Epithelial cell of prostate (primary cell): ENCODE results near the gene CYP3A7.
A peak's percentile ranks its signal among the peaks of the same experiment; 100 is the strongest.
"Not testable (repeated sequence)": the region's sequence is repeated elsewhere in the genome, so short reads cannot be mapped to it uniquely, and the experiment has no call there.

ENCODE experiments used
- DNase-seq: peaks from one replicate; pipeline ENCODE4 v3.0.0-alpha.2; 2011; ENCODE audit warnings: low read depth, low spot score
- H3K27ac ChIP-seq: fragments of 450-650 bp; 2 replicates; pipeline ENCODE4 v1.5.1; 2017; ENCODE audit warnings: mild to moderate bottlenecking

The CYP3A7 gene

DNA sequence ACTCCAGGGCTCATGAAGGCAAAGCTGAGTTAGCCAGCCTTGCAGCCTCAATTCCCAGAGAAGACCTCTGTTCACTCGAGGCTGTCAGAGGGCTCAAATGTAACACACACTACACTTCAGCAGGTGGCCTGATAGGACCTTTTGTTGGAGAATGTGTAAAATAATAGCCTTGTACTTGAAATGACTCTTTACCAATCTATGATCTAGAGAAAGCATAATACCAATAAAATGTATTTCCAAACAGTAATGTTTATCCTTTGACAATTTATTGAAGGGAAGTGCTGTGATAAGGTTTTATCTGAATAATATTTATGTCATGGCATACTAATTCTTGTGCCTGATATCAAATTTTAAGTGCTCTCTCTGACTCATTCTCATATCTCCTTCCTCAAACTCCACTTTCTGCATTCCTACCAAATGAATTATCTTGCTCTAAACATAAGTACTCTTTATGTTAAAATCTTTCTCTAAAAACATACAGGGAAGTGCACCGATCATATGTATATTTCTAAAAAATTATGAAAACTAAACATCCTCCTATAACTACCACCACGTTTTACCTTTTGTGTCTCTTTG is 20.9 kb downstream of the CYP3A7 start:
- DNase-seq = no peak
- H3K27ac ChIP-seq = no peak overlapping the region

DNA sequence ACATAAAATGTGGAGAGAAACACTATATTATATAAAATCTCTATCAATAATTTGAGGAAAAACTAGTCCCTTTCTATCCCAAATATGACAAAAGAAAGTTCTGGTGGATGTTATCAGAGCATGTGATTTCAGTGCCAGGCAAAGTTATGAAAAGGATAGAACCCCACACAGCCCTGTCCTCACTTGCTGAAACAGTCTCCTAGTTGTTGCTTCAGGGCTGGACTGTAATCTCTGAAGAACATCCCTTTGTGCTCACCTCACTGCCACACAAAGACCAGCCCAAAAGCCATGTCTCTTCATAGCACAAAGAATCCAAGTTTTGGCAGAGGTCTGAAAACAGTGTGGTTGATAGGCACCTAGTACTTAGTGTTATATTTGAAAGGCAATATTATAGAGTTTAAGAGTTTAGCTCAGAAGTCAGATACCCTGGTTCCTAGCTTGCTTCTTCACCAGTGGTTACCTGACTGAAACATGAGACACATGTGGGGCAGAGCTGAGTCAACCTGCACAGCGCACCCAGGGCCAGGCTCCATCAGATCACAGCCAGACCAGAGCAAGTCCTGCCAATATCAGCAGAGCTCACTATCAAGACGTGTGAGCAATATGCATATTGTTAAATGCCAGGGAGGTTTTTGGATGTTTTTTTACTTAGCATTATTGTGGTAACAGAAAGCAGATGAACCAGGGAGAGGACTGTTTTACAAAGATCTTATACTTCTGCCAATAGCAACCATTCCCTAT is 25.0 kb downstream of the CYP3A7 start:
- no peak overlapping the region for H3K27ac ChIP-seq
- no peak for DNase-seq

DNA sequence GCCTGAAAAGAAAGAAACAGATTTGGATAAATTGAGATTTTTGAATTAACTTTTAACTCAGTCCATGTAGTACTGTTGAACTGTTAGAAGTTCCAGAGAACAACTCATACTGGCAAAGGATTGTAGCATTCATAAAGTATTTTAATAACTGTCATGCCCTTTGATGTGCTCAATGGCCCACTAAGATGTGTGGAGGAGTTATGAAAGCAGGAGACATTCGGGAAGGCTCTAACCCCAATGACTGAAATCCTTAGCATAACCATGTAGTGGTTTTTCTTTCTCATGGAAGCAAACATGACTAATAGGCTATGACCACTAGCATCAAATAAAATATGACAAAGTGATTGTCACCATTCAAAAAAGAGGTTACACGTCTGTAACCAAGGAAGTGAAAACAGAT is 25.7 kb downstream of the CYP3A7 start:
- no peak for DNase-seq
- H3K27ac ChIP-seq = no peak overlapping the region

DNA sequence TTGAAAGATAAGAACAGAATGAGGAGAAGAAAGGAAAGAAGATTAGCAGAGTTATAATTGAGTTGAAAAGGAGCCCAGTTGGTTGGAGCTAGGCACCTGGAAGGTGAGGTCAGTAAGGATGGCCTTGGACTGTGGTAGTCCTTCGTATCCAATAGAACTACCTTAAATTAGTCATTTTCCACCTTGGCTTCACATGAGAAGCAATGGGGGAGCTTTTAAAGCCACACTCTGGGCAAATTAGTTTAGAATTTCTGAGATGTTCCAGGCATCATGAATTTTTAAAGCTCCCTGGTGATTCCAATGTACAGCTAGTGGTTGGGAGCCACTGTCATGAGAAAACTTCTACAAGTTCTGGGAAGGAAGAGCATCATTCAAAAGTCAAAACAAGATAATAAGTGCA is 27.9 kb downstream of the CYP3A7 start:
- no peak for DNase-seq

DNA sequence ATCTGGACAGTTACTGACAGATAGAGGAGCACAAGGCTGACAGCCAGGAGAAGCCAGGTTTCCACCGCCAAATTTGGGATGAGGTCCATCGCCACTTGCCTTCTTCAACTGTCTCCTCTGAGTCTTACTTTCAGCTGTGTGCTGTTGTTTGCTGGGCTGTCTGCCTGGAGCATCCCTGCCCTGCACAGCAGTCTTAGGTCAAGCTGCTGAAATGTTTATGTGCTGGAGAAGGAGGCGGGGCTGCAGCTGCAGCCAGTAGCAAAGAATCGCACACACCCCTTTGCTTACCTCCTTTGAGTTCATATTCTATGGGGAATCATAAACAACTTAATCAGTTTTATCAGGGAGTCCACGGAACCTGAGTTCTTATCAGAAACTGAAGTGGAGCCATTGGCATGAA is 35.0 kb downstream of the CYP3A7 start:
- DNase-seq = no peak
- no peak overlapping the region for H3K27ac ChIP-seq

More for the DNA sequence above, 27.9 kb downstream of the CYP3A7 start:
- H3K27ac ChIP-seq = no peak overlapping the region

DNA sequence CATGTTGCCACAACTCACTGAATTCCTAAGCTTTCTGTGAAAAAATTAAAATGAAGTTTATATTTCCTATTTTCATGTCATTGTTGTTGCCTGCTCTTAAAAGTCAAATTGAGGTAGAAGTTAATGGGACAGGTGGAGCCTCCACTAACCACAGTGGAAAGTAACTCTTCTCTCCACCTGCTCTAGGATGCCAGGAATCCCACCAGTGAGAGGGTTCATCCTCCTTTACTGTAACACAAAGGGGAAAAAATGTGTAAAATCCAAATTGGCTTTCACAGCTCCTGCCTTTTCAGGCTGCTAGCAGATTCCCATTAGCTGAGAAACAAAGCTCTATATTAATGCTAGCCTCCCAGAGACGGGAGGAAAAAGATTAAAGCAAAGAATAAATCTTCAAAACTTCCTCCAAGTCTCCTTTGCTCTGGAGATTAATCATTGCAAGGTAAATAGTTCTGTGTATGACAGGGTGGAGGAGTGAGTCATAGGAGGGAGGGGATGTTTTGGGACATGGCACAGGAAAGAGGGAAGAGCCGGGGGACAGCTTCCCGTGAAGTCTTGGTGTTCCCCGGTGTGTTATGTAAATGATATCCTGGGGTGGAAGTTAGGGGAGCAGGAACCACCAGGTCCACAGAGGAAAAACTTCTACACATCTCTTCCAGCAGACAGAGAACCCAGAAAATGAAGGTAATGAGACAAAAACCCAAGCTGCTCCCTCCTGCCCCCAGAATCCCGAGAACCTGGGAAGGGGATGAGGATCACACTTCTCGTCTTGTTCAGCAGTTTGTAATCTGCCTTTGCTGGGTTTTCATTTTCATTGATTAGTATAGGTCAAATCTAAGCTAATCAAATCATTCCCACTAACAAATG is 35.9 kb downstream of the CYP3A7 start:
- not testable (repeated sequence) for DNase-seq
- peak overlapping the region; percentile 3 for H3K27ac ChIP-seq

DNA sequence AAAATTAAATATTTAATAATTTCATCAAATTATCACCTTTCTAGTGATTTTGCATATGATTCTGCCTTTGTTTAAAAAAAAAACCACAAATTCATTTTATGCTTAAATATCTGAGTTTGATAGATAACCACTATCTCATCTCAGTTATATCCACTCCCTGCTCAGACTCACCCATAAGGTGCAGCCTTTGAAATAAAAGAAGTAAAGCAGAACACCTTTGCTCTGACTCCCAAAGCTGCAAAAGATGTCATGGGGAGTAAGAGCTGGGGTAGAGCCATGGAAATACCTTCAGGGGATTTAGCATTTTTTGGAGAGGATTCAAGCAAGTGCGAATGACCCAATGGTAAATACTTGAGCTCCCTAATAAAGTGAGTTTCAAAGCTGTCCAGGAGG is 40.1 kb downstream of the CYP3A7 start:
- H3K27ac ChIP-seq = no peak overlapping the region
- no peak for DNase-seq

DNA sequence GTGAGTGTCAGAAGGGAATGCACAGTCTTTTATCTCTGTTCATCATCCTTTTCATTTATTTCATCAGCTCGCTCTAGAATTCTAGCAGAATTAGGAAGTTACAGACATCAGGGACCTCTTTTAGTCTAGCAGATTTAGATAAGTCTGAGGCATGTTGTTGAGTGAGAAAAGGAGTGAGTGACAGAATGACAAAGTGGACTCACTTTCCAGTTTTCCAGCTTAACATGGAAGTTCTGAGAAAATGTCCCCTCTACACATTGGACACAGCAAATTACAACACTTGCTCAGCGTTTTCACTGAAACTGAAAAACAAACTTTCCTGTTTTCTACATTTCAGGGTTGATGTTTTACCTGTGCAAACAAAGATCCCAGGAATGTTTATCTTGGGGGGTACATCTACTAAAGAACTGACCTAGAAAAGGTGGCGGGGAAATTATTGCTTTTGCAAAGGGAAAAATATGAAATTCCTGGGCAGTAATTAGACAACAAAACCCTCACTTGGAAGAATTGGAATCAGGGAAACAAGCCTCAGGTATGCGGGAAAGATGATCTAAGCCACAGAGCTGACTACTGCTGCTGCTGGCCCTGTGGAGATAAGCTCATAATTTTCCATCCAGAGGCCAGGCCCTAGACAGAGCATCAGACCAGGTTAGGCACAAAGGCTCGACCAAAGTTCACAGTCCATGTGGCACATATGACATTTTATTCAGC is 40.6 kb downstream of the CYP3A7 start:
- no peak overlapping the region for H3K27ac ChIP-seq
- DNase-seq = no peak

DNA sequence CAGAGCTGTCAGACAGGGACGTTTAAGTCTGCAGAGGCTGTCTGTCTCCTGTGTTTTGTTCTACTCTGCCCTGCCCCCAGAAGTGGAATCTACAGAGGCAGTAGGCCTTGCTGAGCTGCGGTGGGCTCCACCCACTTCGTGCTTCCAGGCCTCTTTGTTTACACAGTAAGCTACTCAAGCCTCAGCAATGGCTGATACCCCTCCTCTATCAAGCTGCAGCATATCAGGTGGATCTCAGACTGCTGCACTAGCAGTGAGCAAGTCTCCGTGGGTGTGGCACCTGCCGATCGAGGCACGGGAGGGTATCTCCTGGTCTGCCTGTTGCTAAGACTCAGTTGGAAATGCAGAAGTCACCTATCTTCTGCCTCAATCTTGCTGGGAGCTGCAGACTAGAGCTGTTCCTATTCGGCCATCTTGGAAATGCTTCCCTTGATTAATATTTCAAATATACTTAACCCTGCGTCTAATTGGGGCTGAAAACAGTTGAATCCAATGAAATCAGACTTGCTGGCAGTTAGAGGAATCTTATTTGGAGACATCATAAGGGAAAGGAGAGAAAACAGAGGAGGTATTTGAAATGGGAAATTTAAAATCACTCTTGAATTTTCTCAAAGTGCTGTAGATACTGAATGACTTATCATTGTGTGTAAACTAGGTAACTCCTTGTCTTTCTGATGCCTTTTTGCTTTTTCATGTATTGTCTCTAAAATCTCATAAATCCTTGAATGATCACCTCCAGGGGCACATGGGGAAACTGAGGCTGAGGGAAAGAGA is 41.4 kb downstream of the CYP3A7 start:
- DNase-seq = no peak
- H3K27ac ChIP-seq = no peak overlapping the region

DNA sequence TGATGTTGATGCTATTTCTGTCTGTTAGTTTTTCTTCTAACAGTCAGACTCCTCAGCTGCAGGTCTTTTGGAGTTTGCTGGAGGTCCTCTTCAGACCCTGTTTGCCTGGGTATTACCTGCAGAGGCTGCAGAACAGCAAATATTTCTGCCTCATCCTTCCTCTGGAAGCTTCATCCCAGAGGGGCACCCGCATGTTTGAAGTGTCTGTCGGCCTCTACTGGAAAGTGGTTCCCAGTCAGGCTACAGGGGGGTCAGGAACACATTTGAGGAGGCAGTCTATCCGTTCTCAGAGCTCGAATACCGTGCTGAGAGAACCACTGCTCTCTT is 41.9 kb downstream of the CYP3A7 start:
- DNase-seq = no peak
- no peak overlapping the region for H3K27ac ChIP-seq

DNA sequence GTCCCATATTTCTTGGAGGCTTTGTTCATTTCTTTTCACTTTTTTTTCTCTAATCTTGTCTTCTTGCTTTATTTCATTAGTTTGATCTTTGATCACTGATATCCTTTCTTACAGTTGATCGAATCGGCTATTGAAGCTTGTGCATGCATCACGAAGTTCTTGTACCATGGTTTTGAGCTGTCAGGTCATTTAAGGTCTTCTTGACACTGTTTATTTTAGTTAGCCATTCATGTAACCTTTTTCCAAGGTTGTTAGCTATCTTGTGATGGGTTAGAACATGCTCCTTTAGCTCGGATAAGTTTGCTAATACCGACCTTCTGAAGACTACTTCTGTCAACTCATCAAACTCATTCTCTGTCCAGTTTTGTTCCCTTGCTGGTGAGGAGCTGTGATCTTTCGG is 42.4 kb downstream of the CYP3A7 start:
- not testable (repeated sequence) for H3K27ac ChIP-seq, DNase-seq

DNA sequence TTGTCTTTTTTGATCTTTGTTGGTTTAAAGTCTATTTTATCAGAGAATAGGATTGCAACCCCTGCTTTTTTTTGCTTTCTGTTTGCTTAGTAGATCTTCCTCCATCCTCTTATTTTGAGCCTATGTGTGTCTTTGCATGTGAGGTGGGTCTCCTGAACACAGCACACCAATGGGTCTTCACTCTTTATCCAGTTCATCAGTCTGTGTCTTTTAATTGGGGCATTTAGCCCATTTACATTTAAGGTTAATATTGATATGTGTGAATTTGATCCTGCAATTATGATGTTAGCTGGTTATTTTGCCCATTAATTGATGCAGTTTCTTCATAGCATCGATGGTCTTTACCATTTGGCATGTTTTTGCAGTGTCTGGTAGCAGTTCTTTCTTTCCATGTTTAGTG is 43.3 kb downstream of the CYP3A7 start:
- DNase-seq, H3K27ac ChIP-seq: not testable (repeated sequence)

DNA sequence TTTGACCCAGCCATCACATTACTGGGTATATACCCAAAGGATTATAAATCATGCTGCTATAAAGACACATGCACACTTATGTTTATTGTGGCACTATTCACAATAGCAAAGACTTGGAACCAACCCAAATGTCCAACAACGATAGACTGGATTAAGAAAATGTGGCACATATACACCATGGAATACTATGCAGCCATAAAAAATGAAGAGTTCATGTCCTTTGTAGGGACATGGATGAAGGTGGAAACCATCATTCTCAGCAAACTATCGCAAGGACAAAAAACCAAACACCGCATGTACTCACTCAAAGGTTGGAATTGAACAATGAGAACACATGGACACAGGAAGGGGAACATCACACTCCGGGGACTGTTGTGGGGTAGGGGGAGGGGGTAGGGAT is 44.1 kb downstream of the CYP3A7 start:
- not testable (repeated sequence) for DNase-seq, H3K27ac ChIP-seq

DNA sequence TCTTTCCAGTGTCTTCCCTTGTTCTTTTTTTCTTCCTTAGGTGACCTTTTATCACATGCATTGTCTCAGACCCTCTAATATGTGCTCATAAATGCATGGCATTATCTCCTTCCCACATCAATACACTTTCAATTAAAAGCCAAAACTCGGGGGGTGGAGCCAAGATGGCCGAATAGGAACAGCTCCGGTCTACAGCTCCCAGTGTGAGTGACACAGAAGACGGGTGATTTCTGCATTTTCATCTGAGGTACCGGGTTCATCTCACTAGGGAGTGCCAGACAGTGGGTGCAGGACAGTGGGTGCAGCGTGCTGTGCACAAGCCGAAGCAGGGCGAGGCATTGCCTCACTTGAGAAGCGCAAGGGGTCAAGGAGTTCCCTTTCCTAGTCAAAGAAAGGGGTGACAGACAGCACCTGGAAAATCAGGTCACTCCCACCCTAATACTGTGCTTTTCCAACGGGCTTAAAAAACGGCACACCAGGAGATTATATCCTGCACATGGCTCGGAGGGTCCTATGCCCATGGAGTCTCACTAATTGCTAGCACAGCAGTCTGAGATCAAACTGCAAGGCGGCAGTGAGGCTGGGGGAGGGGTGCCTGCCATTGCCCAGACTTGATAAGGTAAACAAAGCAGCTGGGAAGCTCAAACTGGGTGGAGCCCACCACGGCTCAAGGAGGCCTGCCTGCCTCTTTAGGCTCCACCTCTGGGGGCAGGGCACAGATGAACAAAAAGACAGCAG is 49.0 kb downstream of the CYP3A7 start:
- DNase-seq, H3K27ac ChIP-seq: not testable (repeated sequence)

DNA sequence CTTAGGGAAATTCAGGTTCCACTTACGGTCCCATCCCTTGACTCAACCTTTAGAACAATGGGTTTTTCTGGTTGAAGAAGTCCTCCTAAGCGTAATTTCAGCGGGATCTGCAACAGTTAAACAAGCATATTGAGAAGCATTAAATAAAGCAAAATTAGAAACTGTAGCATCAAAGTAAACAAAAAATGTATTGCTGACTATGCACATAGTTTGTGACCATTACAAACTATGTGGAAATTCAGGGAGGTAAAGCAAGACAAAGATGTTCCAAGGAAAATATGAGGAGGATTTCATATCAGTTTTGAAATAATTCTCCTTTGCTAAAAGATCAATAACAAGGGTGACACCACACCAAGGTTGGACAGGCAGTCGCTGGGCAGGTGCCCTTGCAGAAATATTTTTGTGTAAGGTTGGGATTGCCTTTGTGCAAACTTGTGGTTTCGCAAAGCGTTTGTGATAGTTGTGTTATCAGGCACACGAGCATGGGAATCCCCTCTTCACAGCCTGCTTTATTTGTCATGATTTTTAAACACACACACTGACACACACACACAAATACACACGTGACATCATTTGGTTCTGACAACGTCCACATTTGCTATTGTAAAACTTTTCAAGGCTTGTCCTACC is 49.8 kb downstream of the CYP3A7 start:
- H3K27ac ChIP-seq = no peak overlapping the region
- DNase-seq = no peak

DNA sequence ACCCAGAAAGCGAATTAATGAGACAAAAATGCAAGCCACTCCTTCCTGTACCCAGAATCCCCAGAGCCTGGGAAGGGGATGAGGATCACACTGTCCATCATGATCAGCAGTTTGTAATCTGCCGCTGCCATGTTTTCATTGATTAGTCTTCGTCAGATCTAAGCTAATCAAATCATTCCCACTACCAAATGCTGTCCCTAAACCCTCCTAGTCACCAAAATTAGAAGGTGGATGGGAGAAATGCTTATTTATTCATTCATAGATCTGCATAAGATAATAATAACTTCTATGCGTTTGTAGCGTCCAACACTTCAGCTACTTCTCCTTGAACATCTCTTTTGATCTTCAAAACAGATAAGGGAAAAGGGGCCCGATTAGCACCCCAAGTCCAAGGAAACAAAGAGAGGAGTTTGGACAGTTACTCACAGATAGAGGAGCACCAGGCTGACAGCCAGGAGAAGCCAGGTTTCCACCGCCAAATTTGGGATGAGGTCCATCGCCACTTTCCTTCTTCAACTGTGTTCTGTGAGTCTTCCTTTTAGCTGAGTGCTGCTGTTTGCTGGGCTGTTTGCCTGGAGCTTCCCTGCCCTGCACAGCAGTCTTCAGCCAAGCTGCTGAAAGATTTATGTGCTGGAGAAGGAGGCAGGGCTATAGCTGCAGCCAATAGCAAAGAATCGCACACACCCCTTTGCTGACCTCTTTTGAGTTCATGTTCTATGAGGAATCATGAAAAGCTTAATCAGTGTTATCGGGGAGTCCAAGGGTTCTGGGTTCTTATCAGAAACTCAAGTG is 55.4 kb downstream of the CYP3A7 start, which contains the start of gene CYP3A5:
TSS of gene CYP3A5 (minus strand) at position 597 of the 792 bp plus-strand sequence. CDS start at position 497, 100 bp downstream.
- peak within 1 kb of the TSS; percentile 54 for H3K27ac ChIP-seq

DNA sequence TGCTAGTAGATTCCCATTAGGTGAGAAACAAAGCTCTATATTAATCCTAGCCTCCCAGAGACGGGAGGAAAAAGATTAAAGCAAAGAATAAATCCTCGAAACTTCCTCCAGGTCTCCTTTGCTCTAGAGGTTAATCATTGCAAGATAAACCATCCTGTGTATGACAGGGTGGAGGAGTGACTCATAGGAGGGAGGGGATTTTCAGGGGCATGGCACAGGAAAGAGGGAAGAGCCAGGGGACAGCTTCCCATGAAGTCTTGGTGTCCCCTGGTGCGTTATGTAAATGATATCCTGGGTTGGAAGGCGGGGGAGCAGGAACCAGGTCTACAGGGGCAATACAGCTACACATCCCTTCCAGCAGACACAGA is 56.0 kb downstream of the CYP3A7 start:
- peak; percentile 36 for DNase-seq

More for the DNA sequence above, 55.4 kb downstream of the CYP3A7 start, which contains the start of gene CYP3A5:
- peak; percentile 31 for DNase-seq

DNA sequence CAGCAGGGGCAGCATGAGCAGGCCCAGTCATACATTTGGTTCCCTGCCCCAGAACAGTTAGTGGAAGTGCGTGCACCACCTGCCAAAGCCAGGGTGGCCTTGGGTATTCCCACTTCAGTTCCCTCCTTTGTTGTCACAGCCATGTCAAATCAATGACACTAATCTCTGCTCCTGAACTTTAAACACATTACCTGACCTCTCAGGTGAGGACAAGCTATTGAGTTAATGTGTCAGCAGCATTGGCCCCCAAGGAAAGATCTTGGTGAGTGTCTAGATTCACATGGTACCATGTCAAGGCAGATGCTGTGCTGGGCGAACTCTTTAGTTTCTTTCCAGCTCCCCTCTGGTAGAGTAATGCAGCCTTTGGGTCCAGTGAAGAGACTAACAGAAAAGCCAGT is 57.3 kb downstream of the CYP3A7 start:
- no peak for DNase-seq
- H3K27ac ChIP-seq = no peak overlapping the region

More for the DNA sequence above, 56.0 kb downstream of the CYP3A7 start:
- H3K27ac ChIP-seq = peak overlapping the region; percentile 54
